Upper lobe of left lung (tissue), 6 donors: Measurements from ENCODE around the gene ZFP42. TPM values are rescaled to one million over a fixed set of nuclear protein-coding genes. Genes with fewer than 3 reads are reported as not detected.

Experiments
- ATAC-seq, 2 donors: fragments of 200-7000 bp; cut with Tn5 transposase; one replicate each; pipeline ENCODE4 v1.9.1; 2022; ENCODE audit warnings: mild to moderate bottlenecking in 2 of 2, moderate library complexity in 2 of 2; ENCODE audit not compliant: low FRiP score in 2 of 2
- DNase-seq, 2 donors: peaks; one replicate each; pipeline ENCODE4 v3.0.0-alpha.2; 2019 to 2020
- H3K27ac ChIP-seq, 4 donors: fragments of 200-600 bp; sonication (generic); one replicate each; pipeline ENCODE4 v1.5.1; 2016 to 2019
- H3K27me3 ChIP-seq, 4 donors: fragments of 200-600 bp; sonication (generic); one replicate each; pipeline ENCODE4 v1.5.1; 2017 to 2019
- H3K36me3 ChIP-seq, 4 donors: fragments of 200-600 bp; sonication (generic); one replicate each; pipeline ENCODE4 v1.5.1; 2016 to 2019
- H3K4me1 ChIP-seq, 4 donors: fragments of 200-600 bp; sonication (generic); one replicate each; pipeline ENCODE4 v1.5.1; 2018 to 2019
- H3K4me3 ChIP-seq, 4 donors: fragments of 200-600 bp; sonication (generic); one replicate each; pipeline ENCODE4 v1.5.1; 2017 to 2019; ENCODE audit warnings: mild to moderate bottlenecking in 2 of 4, moderate library complexity in 1 of 4
- H3K9me3 ChIP-seq, 4 donors: fragments of 200-600 bp; sonication (generic); one replicate each; pipeline ENCODE4 v1.5.1; 2018 to 2019
- EP300 ChIP-seq, 4 donors: sonication (generic); formaldehyde crosslinking; IDR thresholded peaks; one replicate each; pipeline ENCODE4 v1.5.1; 2017; ENCODE audit warnings: antibody characterized with exemption in 4 of 4, control low read depth in 2 of 4
- POLR2A ChIP-seq, 4 donors: fragments of 450-650 bp; IDR thresholded peaks; one replicate each; pipeline ENCODE4 v1.5.1; 2016 to 2017; ENCODE audit warnings: antibody characterized with exemption in 4 of 4, mild to moderate bottlenecking in 2 of 4
- POLR2AphosphoS5 ChIP-seq, 2 donors: sonication (generic); formaldehyde crosslinking; IDR thresholded peaks; one replicate each; pipeline ENCODE4 v1.5.1; 2017; ENCODE audit warnings: antibody characterized with exemption in 2 of 2
- WGBS, 2 donors: methylation state at CpG; one replicate each; pipeline ENCODE4 v1.1.5; 2017 to 2018; 5-methylcytosine and 5-hydroxymethylcytosine counted together
- total RNA-seq, 6 donors: library from RNA; depleted of rRNA in 4 of 6; stranded (reverse); fragments of >200 nt in 4 of 6; gene quantifications; one replicate each; pipeline versions ENCODE4 v1.1.0 to v1.2.1, GENCODE V29; 2016 to 2021
- TF ChIP-seq, protein P1 (sequence below), 6 experiments: fragments of 450-650 bp in 4 of 6; fragments of 200-600 bp in 2 of 6; sonication (generic) in 2 of 6; IDR thresholded peaks; one replicate each; pipeline ENCODE4 v1.5.1; 2016 to 2019; ENCODE audit warnings: antibody characterized with exemption in 6 of 6
- donor health status: DM: no; HTN: no; CAD: no; lungs with moderate emphysema.
- donor health status: DM: no; HTN: yes; CAD: no; lungs with severe emphysema.

ZFP42 gene
- total RNA-seq, 6 donors from 2014 or later: 0.40 to 0.61 (median 0.49) TPM; not detected in 3

DNA sequence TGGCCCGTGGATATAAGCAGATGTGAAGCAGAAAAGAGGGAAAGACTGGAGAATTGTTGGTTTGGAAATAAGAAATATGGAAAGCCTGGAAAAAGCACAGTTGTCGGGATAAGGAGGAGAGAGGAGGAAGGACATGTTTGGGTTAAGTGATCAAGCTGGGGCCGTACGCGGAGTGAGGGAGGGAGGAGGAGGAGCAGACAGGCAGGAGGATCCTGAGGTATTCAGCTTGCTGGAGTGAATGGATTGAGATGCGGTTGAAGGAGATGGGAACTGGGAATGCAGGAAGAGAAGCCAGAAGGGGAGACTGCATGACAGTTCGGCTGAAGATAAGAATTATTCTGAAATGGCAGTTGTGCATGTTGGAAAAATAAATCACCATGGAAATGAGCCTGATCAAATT, 21.2 kb downstream of the ZFP42 start:
- TF ChIP-seq POLR2A (IDR thresholded peaks at IDR 0.05) (no peak), EP300 (IDR thresholded peaks at IDR 0.05) (no peak), POLR2AphosphoS5 (IDR thresholded peaks at IDR 0.05) (no peak)
- TF ChIP-seq, protein P1, sequence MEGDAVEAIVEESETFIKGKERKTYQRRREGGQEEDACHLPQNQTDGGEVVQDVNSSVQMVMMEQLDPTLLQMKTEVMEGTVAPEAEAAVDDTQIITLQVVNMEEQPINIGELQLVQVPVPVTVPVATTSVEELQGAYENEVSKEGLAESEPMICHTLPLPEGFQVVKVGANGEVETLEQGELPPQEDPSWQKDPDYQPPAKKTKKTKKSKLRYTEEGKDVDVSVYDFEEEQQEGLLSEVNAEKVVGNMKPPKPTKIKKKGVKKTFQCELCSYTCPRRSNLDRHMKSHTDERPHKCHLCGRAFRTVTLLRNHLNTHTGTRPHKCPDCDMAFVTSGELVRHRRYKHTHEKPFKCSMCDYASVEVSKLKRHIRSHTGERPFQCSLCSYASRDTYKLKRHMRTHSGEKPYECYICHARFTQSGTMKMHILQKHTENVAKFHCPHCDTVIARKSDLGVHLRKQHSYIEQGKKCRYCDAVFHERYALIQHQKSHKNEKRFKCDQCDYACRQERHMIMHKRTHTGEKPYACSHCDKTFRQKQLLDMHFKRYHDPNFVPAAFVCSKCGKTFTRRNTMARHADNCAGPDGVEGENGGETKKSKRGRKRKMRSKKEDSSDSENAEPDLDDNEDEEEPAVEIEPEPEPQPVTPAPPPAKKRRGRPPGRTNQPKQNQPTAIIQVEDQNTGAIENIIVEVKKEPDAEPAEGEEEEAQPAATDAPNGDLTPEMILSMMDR (IDR thresholded peaks at IDR 0.05): no peak
- Histone ChIP-seq H3K36me3 (no peaks in the 10 kb centered on the region), H3K9me3 (no peaks in the 10 kb centered on the region), H3K27ac (no peak overlapping the region), H3K27me3 (no peaks in the 10 kb centered on the region), H3K4me1 (no peaks in the 10 kb centered on the region), H3K4me3 (no peak overlapping the region)
- DNase-seq: no peak
- ATAC-seq: no peak
- 31% methylated on average over 7 of the region's 7 CpGs for WGBS, 2 donors

DNA sequence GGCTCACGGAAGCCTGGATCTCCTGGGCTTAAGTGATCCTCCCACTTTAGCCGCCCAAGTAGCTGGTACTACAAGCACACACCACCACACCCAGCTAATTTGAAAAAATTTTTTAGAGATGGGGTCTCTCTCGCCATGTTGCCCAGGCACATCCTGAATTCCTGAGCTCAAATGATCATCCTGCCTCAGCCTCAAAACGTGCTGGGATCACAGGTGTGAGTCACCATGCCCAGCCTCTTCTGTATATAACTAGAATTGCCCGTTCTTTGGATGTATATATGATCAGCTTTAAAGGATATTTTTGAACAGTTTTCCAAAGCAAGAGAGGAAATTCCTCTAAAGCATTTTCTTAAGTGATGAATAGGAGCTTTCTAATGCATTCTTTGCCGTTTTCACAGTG, 22.7 kb downstream of the ZFP42 start:
- no peak for DNase-seq
- Histone ChIP-seq H3K27me3 (no peaks in the 10 kb centered on the region), H3K9me3 (no peaks in the 10 kb centered on the region), H3K4me3 (no peak overlapping the region), H3K36me3 (no peaks in the 10 kb centered on the region), H3K4me1 (no peaks in the 10 kb centered on the region), H3K27ac (no peak overlapping the region)
- WGBS, 2 donors: 84 to 86% methylated on average over 6 of the region's 6 CpGs
- TF ChIP-seq, protein P1 (IDR thresholded peaks at IDR 0.05): no peak
- no peak for TF ChIP-seq EP300 (IDR thresholded peaks at IDR 0.05)
- no peak for TF ChIP-seq POLR2A (IDR thresholded peaks at IDR 0.05)
- TF ChIP-seq POLR2AphosphoS5 (IDR thresholded peaks at IDR 0.05): no peak
- no peak for ATAC-seq

DNA sequence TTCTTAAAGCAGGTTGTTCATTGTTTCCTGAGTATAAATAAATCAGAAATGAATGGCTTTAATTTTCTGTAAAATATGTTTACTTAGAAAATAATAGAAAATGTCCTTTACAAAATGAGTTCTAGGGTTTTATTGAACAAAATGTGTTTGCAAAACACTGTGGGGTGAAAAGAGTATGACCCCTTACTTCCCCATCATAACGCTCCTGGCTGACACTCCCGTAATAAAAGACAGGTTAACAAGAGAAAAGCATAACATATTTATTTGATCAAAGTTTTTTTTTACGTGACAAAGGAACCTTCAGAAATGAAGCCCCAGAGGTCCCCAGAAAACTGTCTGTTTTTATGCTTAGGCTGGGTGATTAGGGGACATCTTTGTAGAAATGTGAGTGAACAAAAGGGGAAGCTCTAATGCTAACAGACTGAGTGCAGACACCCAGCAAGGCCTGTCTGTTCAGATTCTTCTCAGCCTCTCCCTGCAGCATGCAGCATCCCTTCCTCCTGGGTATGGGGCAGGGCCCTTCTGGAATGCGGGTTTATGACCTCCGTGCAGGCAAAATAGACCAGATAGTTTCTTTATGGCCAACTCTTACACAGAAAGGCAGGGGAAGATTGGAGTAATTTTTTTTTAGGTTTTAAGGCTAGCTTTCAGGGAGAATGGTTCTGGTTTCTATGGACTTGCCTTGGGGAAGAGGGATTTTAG, 26.1 kb downstream of the ZFP42 start:
- DNase-seq (no peak), ATAC-seq (no peak)
- Histone ChIP-seq H3K27ac (no peak overlapping the region), H3K27me3 (no peaks in the 10 kb centered on the region), H3K4me1 (no peaks in the 10 kb centered on the region), H3K4me3 (no peak overlapping the region), H3K36me3 (no peaks in the 10 kb centered on the region), H3K9me3 (no peaks in the 10 kb centered on the region)
- 61 to 64% methylated on average over 5 of the region's 5 CpGs for WGBS, 2 donors
- TF ChIP-seq, protein P1 (IDR thresholded peaks at IDR 0.05): no peak
- TF ChIP-seq POLR2AphosphoS5 (IDR thresholded peaks at IDR 0.05): no peak
- TF ChIP-seq POLR2A (IDR thresholded peaks at IDR 0.05): no peak
- TF ChIP-seq EP300 (IDR thresholded peaks at IDR 0.05): no peak

DNA sequence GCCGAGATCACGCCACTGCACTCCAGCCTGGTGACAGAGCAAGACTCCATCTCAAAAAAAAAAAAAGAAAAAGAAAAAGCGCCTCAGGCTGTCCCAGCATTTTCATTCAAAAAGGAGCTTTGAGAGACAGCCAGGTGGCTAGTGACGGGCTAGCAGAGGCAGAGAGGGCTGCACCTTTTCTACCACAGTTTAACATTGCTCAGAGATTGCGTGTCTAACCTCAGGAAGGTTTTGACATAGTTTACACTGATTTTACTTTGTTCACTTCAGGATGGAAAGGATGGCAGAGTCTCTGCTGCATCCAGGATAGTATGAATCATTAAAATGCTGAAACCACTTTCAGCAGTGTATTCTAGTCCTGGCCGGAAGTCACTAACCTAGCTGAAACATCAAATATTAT, 28.1 kb downstream of the ZFP42 start:
- ATAC-seq (no peak), DNase-seq (no peak)
- no peaks in the 10 kb centered on the region for H3K36me3 ChIP-seq
- H3K27ac ChIP-seq: no peak overlapping the region
- no peak overlapping the region for H3K4me3 ChIP-seq
- H3K4me1 ChIP-seq: no peaks in the 10 kb centered on the region
- no peak for TF ChIP-seq POLR2AphosphoS5 (IDR thresholded peaks at IDR 0.05)
- TF ChIP-seq, protein P1 (IDR thresholded peaks at IDR 0.05): no peak
- no peak for TF ChIP-seq POLR2A (IDR thresholded peaks at IDR 0.05)
- H3K27me3 ChIP-seq: no peaks in the 10 kb centered on the region
- 76 to 95% methylated on average over 6 of the region's 6 CpGs for WGBS, 2 donors
- no peaks in the 10 kb centered on the region for H3K9me3 ChIP-seq

DNA sequence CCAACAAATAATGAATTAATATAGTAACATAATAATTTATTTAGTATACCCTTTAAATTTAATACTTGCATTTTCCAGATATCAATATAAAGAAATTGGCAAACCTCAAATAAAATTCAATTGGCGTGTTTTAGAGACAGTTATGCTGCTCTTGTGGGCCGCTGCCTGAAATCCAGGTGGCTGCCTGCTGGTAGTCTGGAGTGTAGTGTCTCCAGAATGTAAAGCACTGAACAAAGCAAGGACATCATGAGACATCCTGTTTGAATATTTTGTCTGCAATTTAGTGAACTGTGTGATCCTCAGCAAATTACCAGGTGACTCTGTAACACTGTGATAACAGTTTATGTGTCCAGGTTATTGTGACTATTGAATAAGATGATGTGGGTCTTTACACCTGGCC, 29.9 kb downstream of the ZFP42 start:
- no peaks in the 10 kb centered on the region for H3K36me3 ChIP-seq
- H3K27ac ChIP-seq: no peak overlapping the region
- H3K4me1 ChIP-seq: no peaks in the 10 kb centered on the region
- DNase-seq: no peak
- H3K27me3 ChIP-seq: no peaks in the 10 kb centered on the region
- no peak for ATAC-seq
- TF ChIP-seq EP300 (IDR thresholded peaks at IDR 0.05) (no peak), POLR2A (IDR thresholded peaks at IDR 0.05) (no peak), POLR2AphosphoS5 (IDR thresholded peaks at IDR 0.05) (no peak)
- TF ChIP-seq, protein P1 (IDR thresholded peaks at IDR 0.05): no peak
- H3K9me3 ChIP-seq: no peaks in the 10 kb centered on the region
- 87 to 91% methylated on average over 2 of the region's 2 CpGs for WGBS, 2 donors
- H3K4me3 ChIP-seq: no peak overlapping the region
